ENCODE measurements around the gene TRIM7. TPM values are rescaled to one million over a fixed set of nuclear protein-coding genes. Genes with fewer than 3 reads are reported as not detected.
A peak's percentile ranks its signal among the peaks of the same experiment; 100 is the strongest.

TRIM7 gene
- total and polyA plus RNA-seq, 9 of the 15 experiments (the other 6 are each of a cell fraction or from before 2014, with no cell fraction given) = 2.6 to 14.9 (median 8.9) TPM

GRCh38 chr5:181191526-181192336, 13.3 kb downstream of the TRIM7 start (continued):
- peak; percentile 89 for TF ChIP-seq GTF3C2 (IDR thresholded peaks at IDR 0.05; ENCODE audit: borderline replicate concordance, extremely low read depth, insufficient read length)
- peak; percentile 11; the same call in 1 of the 2 replicates for TF ChIP-seq JUN (IDR thresholded peaks at IDR 0.05; ENCODE audit: borderline replicate concordance, low read depth, low read length)
- TF ChIP-seq JUN (CRISPR knock-in tag; IDR thresholded peaks at IDR 0.05; ENCODE audit: borderline replicate concordance) = no peak; the same call in 1 of the 2 replicates
- TF ChIP-seq MYC (IDR thresholded peaks at IDR 0.05; ENCODE audit: low read depth, low read length) = peak; percentile 87
- TF ChIP-seq MYC (CRISPR knock-in tag; IDR thresholded peaks at IDR 0.05; ENCODE audit: borderline replicate concordance, low read depth) = no peak; the same call in 1 of the 2 replicates
- no peak for TF ChIP-seq DNMT1 (IDR thresholded peaks at IDR 0.05)
- TF ChIP-seq MBD2 (IDR thresholded peaks at IDR 0.05; ENCODE audit: borderline replicate concordance, low read depth) = peak; percentile 10; the same call in 1 of the 2 replicates
- peak; percentile 2 for TF ChIP-seq FOS (IDR thresholded peaks at IDR 0.05; ENCODE audit: extremely low read depth, insufficient read length)
- peak; percentile 76 for TF ChIP-seq ZNF589 (CRISPR knock-in tag; IDR thresholded peaks at IDR 0.05; ENCODE audit: low read depth)
- TF ChIP-seq ARNT (IDR thresholded peaks at IDR 0.05) = peak; percentile 66 to 74; a peak in 1 of 4 replicates
- TF ChIP-seq HLTF (IDR thresholded peaks at IDR 0.05) = 0 out of 2 replicates have a peak, but pooled peaks have one; percentile 60
- TF ChIP-seq ELF4 (CRISPR knock-in tag; IDR thresholded peaks at IDR 0.05) = peak; percentile 78; the same call in 1 of the 2 replicates
- peak; percentile 90 to 93 for TF ChIP-seq ETV6 (IDR thresholded peaks at IDR 0.05; ENCODE audit: borderline replicate concordance in 1 of 2, low read depth in 2 of 2, low read length in 1 of 2)
- no peak for TF ChIP-seq ETV6 (CRISPR knock-in tag; IDR thresholded peaks at IDR 0.05; ENCODE audit: borderline replicate concordance)
- peak; percentile 95 for TF ChIP-seq ZNF263 (CRISPR knock-in tag; IDR thresholded peaks at IDR 0.05; ENCODE audit: borderline replicate concordance)
- peak; percentile 80 for TF ChIP-seq MEIS2 (IDR thresholded peaks at IDR 0.05; ENCODE audit: partially characterized antibody)
- peak; percentile 95 for TF ChIP-seq BRD9 (IDR thresholded peaks at IDR 0.05; ENCODE audit: low read depth, partially characterized antibody)
- no peak for TF ChIP-seq MCM7 (IDR thresholded peaks at IDR 0.05)
- peak; percentile 88; the same call in 1 of the 2 replicates for TF ChIP-seq CBX1 (IDR thresholded peaks at IDR 0.05; ENCODE audit: low read depth)
- TF ChIP-seq MAZ (CRISPR knock-in tag; conservative IDR thresholded peaks at IDR 0.05 in 1 of 2, IDR thresholded peaks at IDR 0.05 in 1 of 2) = peak in 1 of 2 experiments; percentile 93
- peak; percentile 91 for TF ChIP-seq SP1 (CRISPR knock-in tag; IDR thresholded peaks at IDR 0.05)
- TF ChIP-seq RFX5 (IDR thresholded peaks at IDR 0.05; ENCODE audit: low read depth, low read length) = peak; percentile 61; the same call in 1 of the 2 replicates
- TF ChIP-seq ATF7 (IDR thresholded peaks at IDR 0.05) = peak; percentile 86
- no peak; the same call in 1 of the 2 replicates for TF ChIP-seq MAFK (IDR thresholded peaks at IDR 0.05; ENCODE audit: low read length)
- peak; percentile 15; the same call in 1 of the 2 replicates for TF ChIP-seq ZNF695 (CRISPR knock-in tag; IDR thresholded peaks at IDR 0.05)
- peak; percentile 30 for TF ChIP-seq POLR2B (IDR thresholded peaks at IDR 0.05; ENCODE audit: low read depth, partially characterized antibody)
